Fibroblast of lung (primary cell): ENCODE data around the gene ACTG1.

Experiments
- EZH2 ChIP-seq: IDR thresholded peaks from 2 replicates; pipeline ENCODE4 v1.5.1; 2012; ENCODE audit warnings: low read length, control low read depth, mild to moderate bottlenecking; ENCODE audit errors: missing control alignments
- TF ChIP-seq, protein P1 (sequence below), 2 donors: IDR thresholded peaks in 1 of 2; conservative IDR thresholded peaks in 1 of 2; 1 replicate in 1 of 2; 2 replicates in 1 of 2; pipeline ENCODE4 v1.5.1; 2011 to 2012; ENCODE audit warnings: low read length in 2 of 2, control low read depth in 1 of 2, inconsistent platforms in 1 of 2, low read depth in 1 of 2, mild to moderate bottlenecking in 1 of 2

DNA sequence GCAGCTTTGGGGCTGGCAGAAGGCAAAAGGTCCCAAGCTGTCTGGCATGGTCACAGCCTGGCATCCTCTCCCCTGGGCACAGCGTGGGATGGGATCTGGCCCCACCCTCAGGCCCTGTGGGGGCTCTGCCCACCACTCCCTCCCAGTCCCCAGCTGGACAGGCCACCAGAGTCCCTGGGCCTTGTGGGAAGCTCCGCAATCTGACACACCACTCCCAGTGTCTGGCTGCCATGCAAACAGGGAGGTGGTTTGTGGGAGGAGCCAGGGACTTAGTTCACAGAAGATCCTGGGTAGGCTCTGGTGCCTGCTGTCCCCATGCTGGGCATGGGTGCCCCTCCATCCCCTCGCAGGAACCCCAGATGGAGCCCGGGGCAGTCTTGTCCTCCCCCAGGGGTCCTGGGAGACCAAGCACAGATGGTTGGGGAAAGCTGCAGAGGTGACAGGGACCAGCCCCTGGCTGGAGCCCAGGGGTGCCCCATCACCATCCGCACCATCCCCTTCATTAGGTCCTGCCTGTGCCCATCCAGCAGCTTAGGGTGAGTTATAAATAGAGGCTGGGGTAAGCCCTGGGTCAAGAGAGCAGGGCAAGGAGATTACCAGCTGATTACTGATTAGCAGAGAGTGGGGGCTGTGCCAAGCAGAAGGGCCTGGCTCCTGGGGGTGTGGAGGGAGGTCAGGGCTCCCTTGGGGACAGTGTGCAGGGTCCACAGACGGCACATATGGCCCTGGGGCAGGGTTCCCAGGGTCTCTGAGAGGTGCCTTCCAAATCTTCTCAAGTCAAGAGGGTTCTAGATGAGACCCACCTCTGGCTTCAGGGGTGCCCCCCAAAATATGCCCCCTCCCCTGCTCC lies 21.8 kb upstream of the ACTG1 start:
- no peak for TF ChIP-seq EZH2
- TF ChIP-seq, protein P1, sequence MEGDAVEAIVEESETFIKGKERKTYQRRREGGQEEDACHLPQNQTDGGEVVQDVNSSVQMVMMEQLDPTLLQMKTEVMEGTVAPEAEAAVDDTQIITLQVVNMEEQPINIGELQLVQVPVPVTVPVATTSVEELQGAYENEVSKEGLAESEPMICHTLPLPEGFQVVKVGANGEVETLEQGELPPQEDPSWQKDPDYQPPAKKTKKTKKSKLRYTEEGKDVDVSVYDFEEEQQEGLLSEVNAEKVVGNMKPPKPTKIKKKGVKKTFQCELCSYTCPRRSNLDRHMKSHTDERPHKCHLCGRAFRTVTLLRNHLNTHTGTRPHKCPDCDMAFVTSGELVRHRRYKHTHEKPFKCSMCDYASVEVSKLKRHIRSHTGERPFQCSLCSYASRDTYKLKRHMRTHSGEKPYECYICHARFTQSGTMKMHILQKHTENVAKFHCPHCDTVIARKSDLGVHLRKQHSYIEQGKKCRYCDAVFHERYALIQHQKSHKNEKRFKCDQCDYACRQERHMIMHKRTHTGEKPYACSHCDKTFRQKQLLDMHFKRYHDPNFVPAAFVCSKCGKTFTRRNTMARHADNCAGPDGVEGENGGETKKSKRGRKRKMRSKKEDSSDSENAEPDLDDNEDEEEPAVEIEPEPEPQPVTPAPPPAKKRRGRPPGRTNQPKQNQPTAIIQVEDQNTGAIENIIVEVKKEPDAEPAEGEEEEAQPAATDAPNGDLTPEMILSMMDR (conservative IDR thresholded peaks at IDR 0.05 in 1 of 2, IDR thresholded peaks at IDR 0.05 in 1 of 2; ENCODE audit: low read depth in 1 of 2, low read length in 2 of 2) = no peak
